Left renal pelvis (tissue), 4 donors: Measurements from ENCODE around the gene BCAN. TPM values are rescaled to one million over a fixed set of nuclear protein-coding genes. Genes with fewer than 3 reads are reported as not detected.

Source experiments
- DNase-seq, 4 donors: peaks; one replicate each; pipeline ENCODE4 v3.0.0-alpha.2; 2013; ENCODE audit warnings: low read depth in 4 of 4, low spot score in 3 of 4
- polyA plus RNA-seq, 4 donors: library from polyadenylated mRNA; unstranded; fragments of 120-200 nt; gene quantifications; one replicate each; pipeline ENCODE4 v1.2.1, GENCODE V29; 2013; ENCODE audit not compliant: insufficient read length in 4 of 4

Gene BCAN
- polyA plus RNA-seq, 4 donors, result 0.21 to 0.82 (median 0.36) TPM

DNA sequence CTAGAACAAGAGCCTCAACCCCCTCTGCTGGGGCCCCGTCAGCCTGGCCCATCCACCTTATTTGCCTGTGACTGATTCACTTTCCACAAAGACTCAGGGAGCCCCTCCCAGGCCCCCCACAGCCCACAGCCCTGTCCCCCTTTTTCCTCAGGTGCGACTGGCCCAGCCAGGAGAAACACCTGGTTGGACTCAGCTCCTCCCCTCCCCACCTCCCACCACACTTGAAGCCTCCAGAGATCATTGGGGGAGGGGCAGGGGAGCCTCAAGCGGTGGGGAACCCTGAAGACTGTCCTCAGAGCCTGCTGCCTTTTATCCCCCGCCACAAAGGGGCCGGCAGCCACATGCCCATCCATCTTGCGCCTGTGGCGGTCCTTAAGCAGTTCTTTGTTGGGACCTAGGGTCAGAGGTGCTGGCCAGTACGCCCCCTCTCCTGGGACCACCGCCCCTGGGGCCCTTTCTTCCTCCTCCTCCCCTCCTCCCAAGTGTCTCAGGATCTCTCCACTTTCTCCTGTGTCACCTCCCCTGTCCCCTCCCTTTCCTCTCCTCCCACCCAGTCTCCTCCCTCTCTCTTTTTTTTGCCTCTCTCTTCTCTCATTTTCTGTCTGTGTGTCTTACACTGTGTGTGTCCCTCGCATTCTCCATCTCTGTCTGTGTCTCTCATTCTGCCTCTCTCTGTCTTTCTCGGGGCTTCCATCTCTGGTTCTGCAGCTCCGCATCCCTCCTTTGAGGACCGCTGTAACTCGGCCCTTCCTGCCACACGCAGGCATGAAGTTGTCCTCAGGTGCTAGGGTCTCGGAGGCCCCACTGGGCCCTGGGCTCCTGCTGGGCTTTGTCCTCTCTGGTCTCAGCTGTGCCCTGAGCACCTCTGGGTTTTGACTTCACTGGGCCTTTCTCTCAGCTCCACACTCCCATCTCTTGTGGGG lies 51.3 kb downstream of the BCAN start:
- DNase-seq, result peak in 1 of 4 donors; percentile 82

DNA sequence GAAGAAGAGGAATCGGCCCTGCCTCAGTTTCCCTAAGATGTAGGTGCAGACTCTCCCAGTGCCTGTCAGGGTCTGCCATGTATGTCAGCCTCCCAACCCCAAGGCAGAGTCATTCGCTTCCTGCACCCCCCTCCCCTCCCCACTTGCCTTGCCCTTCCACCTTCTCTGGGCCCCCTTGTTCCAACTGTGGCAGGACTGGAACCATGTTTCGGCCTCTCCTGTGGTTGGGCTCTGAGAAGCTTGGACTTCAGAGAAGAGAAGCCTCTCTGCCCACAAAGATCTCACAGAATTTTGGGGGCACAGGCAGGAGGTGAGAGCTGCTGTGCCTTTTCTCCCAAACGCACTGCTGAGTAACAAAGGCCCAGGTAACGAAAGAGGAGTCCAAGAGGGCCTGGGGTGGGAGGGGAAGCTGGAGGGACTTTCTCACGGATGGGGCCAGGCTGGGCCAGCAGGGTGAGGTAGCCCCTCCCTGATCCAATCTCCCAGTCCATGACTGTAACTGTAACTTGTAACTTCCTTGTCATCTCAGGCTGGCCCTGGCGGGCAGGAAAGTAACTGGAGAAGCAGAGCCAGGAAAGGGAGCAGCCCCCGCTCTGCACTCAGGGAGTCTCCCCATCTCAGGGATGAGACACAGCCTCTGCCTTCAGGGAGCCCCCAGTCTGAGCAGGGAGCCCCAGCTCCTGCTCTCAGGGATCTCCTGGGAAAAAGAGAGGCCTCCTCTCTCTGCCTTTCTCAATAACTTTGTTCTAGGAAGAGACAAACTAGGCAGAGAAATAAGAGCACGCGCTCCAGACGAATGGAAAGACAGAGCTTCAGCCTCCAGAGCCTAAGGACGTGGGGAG lies 52.2 kb downstream of the BCAN start:
- DNase-seq, result no peak

- DNase-seq, result no peak
These were observed 52.7 kb downstream of the BCAN start for GRCh38 chr1:156694690-156694962.

DNA sequence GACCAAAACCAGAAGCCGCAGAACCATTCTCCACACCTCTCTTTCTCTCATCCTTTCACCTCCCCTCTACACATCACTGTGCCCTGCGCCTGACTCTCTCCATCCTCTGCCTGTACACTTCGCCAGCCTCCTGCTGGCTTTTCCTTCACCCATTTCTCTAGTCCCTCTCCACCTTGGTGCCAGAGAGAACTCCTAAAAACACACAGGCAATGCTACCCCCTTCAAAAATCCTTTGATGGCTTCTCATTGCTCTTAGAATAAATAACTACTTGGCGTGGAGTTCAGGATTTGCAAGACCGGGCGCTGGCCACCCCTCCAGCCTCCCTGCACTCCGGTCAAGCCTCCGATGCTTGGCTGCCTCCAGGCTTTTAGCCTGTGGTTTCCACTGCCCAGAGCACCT lies 54.8 kb downstream of the BCAN start:
- DNase-seq, result no peak

DNA sequence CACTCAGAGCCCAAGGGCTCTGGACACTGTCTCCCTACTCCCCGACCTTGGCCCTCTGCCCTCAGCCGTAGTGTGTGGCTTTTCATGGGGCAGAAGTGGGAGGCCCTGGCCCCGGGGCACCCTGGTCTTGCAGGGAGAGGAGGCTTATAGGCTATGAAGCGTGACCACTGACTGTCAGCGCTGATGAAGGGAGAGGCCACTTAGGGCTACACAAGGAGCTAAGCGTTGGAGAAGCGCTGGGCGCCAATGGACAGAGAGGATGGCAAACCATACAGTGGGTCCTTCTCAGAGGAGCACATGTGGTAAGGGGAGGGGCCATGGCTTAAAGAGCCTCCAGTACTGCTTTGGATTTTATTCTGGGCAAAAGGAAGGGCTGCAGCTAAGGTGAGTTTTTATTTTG lies 55.6 kb downstream of the BCAN start:
- DNase-seq, result no peak

DNA sequence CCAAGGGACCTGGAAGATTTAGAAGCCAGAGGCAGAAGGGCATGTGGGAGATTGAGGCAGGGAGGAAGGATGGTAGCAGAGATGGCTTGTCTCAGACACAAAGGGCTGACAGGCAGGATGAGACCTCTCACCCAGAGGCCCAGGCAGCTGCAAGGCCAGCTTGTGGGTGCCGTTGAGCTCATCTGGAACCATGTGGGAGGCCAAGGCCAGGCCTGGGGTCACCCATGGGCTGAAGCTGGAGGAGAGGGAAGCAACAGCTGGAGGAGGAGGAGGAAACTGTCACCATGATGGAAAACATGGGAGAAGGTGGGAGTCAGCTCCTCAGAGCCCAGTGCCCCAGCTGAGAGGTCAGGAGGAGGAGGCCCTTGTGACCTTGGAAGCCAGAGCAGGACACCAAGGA lies 57.1 kb downstream of the BCAN start:
- no peak for DNase-seq

- no peak for DNase-seq
These were observed 59.0 kb downstream of the BCAN start for GRCh38 chr1:156700736-156701531.

DNA sequence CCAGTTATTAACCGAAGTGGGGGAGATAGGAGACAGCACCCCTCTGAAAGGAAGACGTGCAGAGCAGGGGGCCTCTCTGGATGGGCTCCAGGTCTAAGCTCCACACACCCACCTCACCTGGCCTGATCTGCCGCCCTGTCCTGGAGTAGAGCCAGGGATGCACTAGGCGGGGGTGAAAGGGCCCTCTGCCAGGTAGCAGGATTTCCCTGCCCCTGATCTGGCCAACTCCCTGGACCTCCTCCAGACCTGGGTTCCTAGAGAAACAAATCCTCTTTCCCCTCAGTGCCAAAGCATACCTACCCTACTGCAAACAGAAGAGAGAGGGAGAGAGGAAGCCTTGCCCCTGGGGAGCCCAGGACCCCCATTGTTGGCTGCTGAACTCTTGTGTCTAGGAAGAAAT lies 61.4 kb downstream of the BCAN start:
- no peak for DNase-seq

DNA sequence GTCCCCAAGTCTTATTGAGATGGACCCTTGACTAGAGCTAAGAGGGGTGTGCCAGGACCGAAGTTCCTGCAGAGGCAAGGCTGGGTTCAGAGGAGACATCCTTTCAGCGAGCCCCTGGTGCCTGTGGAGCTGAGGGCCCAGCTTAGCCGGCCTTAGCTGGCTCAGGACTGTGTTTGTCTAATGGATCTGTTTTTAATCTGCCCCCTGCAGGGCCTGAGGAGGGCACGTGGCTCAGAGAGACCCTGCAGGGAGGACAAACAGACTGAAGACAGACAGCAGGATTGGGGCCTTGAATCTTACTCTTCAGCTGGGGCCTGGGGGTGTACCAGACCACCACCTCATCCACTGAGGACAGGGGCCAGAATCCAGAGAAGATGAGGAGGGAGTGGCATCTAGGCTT lies 61.8 kb downstream of the BCAN start:
- DNase-seq, result no peak

- DNase-seq, result no peak
These were observed 62.3 kb downstream of the BCAN start for GRCh38 chr1:156704166-156704711.

DNA sequence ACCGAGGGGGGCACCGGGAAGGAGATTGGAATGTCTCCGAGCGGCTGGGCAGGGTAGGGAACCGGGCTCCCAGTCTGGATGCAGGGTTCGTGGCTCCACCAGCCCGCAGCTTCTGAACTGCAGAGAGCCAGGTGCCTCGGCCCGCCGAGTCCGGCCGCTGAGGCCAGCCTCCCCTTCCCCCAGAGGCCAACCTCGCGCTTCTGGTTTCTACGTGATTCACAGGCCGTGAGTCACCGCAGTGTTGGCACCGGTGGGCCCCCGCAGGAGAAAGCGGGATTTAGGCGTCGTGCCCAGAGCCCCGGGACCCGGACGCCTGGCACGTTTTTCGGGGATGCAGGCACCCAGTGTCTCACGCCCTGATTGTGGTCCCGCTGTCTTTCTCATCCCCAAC lies 63.0 kb downstream of the BCAN start:
- DNase-seq, result no peak

GRCh38 chr1:156705321-156705917 lies 63.5 kb downstream of the BCAN start, which contains the start of gene CRABP2:
TSS of gene CRABP2 (minus strand) at chr1:156705583. CDS start at chr1:156705446, 137 bp downstream.
- no peak for DNase-seq

- DNase-seq, result peak in 1 of 4 donors; percentile 71
These were observed 64.2 kb downstream of the BCAN start for GRCh38 chr1:156705918-156706656.

DNA sequence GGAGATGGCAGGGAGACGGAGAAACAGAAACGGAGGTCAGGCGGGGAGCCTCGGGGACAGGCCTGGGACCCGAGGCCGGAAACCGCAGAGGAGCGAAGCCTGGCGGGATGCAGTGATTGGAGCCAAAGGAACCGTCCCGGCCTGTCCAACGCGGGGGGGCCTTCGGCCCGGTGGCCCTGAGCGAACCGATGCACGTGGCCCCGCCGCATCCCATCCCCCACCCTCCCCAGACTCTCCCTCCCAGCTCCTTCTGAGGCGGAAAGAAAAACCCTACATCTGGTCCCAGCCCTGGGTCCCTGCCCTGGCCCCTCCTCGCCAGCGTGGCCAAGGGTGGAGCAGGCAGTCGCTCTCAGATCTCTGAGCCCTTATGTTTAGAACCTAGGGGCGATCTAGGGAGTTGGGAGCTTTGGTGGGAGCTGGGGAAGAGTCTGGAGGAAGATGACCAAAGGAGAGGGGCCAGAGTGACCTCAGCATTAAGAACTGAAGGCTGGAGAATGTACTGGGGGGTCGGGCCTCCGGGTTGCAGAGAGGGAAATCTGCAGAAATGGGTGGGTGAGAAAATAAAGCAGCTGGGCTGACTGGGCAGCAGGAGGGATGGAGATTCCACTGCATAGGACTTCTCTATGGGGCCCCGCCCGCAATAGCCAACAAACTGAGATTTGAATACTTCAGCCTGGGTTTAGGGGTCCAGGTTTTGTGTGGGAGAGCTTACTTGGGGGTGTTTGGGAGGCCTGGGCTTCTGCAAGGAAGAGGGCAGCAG lies 64.9 kb downstream of the BCAN start:
- DNase-seq, result no peak

DNA sequence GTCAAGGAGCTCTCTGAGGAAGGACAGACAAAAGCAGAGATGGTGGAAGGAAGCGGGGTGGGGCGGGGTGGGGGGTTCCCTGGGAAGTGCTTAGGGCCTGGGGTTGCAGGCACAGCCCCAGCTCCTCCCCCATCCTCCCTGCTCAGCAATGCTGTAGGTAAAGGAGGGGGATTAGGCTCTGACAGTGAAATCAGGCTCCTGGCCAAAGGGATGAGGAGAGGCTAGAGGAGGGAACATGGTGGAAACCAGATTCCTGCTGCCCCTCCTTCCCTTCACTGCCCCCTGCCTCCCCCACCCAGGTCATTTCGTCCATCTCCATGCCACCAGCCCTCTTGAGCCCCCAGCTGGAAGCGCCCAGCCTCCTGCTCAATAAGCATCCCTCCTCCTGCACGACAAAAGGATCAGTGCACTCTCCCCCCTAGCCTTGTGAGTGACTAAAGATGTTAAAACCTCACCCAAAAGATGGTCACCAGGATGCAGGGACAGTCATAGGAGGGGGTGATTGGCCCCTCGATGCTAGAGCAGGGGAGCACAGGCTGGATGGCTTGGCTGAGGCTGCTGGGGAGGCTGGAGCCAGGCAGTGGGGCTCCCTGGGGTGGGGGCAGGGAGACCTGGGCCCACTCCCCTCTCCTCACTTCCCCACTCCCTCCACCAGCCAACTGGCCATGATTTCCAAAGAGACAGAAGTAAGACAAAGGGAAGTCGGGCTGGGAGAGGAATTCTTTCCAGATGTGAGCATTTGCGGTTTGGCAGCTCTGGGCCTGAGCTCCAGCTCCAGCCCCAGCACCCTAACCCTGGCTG lies 65.7 kb downstream of the BCAN start:
- no peak for DNase-seq

DNA sequence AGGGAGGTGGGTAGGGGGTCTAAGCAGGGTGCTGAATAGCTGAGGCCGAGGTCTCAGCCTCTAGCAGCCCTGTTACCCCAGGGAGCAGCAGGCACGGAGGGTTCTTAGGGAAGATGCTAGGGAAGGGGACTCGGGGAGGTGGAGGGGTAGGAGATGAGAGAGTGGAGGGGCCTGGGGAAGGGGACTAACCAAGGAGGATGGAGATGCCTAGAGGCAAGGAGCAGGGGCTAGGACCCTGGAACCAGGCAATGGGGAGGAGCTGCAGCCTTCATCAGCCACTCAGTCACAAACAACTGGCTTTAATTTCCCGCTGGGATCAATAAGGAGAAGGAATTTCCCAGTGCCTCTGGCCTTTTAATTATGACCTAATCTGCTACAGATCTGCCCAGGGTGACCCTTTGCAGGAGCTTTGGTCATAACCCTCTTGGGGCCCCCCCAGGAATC lies 66.3 kb downstream of the BCAN start:
- no peak for DNase-seq

DNA sequence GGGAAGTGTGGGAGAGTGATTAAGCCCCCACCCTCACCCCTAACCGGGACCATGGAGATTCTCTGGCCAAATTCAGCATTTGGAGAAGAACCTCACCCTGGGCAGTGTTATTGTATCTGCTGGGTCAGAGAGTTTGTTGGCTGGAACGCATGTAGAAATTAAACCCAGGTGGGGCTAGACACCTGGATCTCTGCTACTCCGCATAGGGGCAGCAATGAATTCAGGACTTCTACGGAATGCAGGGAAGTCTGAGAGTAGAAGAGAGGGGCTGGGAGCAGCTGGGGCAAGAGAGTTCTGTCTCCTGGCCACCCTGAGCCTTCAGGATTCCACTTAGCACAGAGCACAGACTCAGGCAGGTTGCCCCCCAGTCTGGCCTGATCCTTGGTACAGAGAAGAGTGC lies 67.1 kb downstream of the BCAN start:
- DNase-seq, result no peak
